ENCODE results near the gene ABCG2. TPM values are rescaled to one million over a fixed set of nuclear protein-coding genes. Genes with fewer than 3 reads are reported as not detected.
A peak's percentile ranks its signal among the peaks of the same experiment; 100 is the strongest.
"Not testable (repeated sequence)": the region's sequence is repeated elsewhere in the genome, so short reads cannot be mapped to it uniquely, and the experiment has no call there.

Gene ABCG2
- total RNA-seq, 2 donors from 2014 or later: 1.4 to 1.6 TPM

GRCh38 chr4:88172987-88173386 lies 14.5 kb upstream of the ABCG2 start:
- DNase-seq (no peak), ATAC-seq (no peak)
- intact Hi-C loops (cut with DNase I): no loop called here

- intact Hi-C loops (cut with DNase I): no loop called here
- no peak for ATAC-seq
- no peak for DNase-seq
These were observed 12.8 kb upstream of the ABCG2 start for GRCh38 chr4:88171206-88171605.

- intact Hi-C loops (cut with DNase I): loop anchor here in 1 of 2 donors (10.0 kb wide), 1 partner anchor 74 kb away; no protein-coding TSS in a partner anchor
- ATAC-seq: no peak
- no peak for DNase-seq
These were observed 10.9 kb upstream of the ABCG2 start for GRCh38 chr4:88169298-88169697.

GRCh38 chr4:88166608-88167007 lies 8.2 kb upstream of the ABCG2 start:
- no peak for ATAC-seq
- DNase-seq: no peak
- intact Hi-C loops (cut with DNase I): loop anchor here in 1 of 2 donors (10.0 kb wide), 1 partner anchor 72 kb away; no protein-coding TSS in a partner anchor

- intact Hi-C loops (cut with DNase I): loop anchor here in 1 of 2 donors (10.0 kb wide), 1 partner anchor 69 kb away; no protein-coding TSS in a partner anchor
- ATAC-seq (no peak), DNase-seq (no peak)
These were observed 4.9 kb upstream of the ABCG2 start for GRCh38 chr4:88163336-88163735.

- intact Hi-C loops (cut with DNase I): loop anchor here in 1 of 2 donors (10.0 kb wide), 1 partner anchor 68 kb away; no protein-coding TSS in a partner anchor
- ATAC-seq (no peak), DNase-seq (no peak)
These were observed 4.2 kb upstream of the ABCG2 start for GRCh38 chr4:88162626-88163025.

GRCh38 chr4:88159229-88159725 lies 838 bp upstream of the ABCG2 start:
- DNase-seq (no peak), ATAC-seq (peak; percentile 30 to 56)
- intact Hi-C loops (cut with DNase I): no loop called here

- intact Hi-C loops (cut with DNase I): no loop called here
- ATAC-seq: peak in 1 of 2 donors; percentile 53
- DNase-seq: no peak
These were observed 376 bp downstream of the ABCG2 start for GRCh38 chr4:88158038-88158488.

GRCh38 chr4:88152331-88152730 lies 6.1 kb downstream of the ABCG2 start:
- ATAC-seq; DNase-seq; intact Hi-C loops (cut with DNase I): not testable (repeated sequence)

GRCh38 chr4:88148560-88148959 lies 9.9 kb downstream of the ABCG2 start:
- intact Hi-C loops (cut with DNase I): no loop called here
- DNase-seq: no peak
- ATAC-seq: no peak

GRCh38 chr4:88147799-88148217 lies 10.6 kb downstream of the ABCG2 start:
- DNase-seq: no peak
- intact Hi-C loops (cut with DNase I): no loop called here
- no peak for ATAC-seq

- ATAC-seq: no peak
These were observed 11.5 kb downstream of the ABCG2 start for GRCh38 chr4:88146891-88147290.

GRCh38 chr4:88144866-88145300 lies 13.6 kb downstream of the ABCG2 start:
- ATAC-seq (no peak), DNase-seq (no peak)
- intact Hi-C loops (cut with DNase I): no loop called here

More at GRCh38 chr4:88146891-88147290, 11.5 kb downstream of the ABCG2 start:
- intact Hi-C loops (cut with DNase I): no loop called here
- DNase-seq: no peak

GRCh38 chr4:88144048-88144447 lies 14.4 kb downstream of the ABCG2 start:
- no peak for ATAC-seq
- DNase-seq: no peak
- intact Hi-C loops (cut with DNase I): no loop called here

GRCh38 chr4:88143504-88143903 lies 14.9 kb downstream of the ABCG2 start:
- ATAC-seq: peak in 1 of 2 donors; percentile 96
- DNase-seq: no peak
- intact Hi-C loops (cut with DNase I): no loop called here

GRCh38 chr4:88138561-88138960 lies 19.9 kb downstream of the ABCG2 start:
- DNase-seq: no peak
- intact Hi-C loops (cut with DNase I): no loop called here
- ATAC-seq: no peak

- no peak for DNase-seq
- intact Hi-C loops (cut with DNase I): no loop called here
- no peak for ATAC-seq
These were observed 21.3 kb downstream of the ABCG2 start for GRCh38 chr4:88137112-88137511.

GRCh38 chr4:88136249-88136648 lies 22.2 kb downstream of the ABCG2 start:
- DNase-seq (no peak), ATAC-seq (no peak)
- intact Hi-C loops (cut with DNase I): no loop called here

GRCh38 chr4:88135356-88135663 lies 23.1 kb downstream of the ABCG2 start:
- ATAC-seq: no peak
- intact Hi-C loops (cut with DNase I): no loop called here
- no peak for DNase-seq

GRCh38 chr4:88134536-88135355 lies 23.7 kb downstream of the ABCG2 start:
- ATAC-seq (no peak), DNase-seq (no peak)
- intact Hi-C loops (cut with DNase I): no loop called here

GRCh38 chr4:88134111-88134510 lies 24.3 kb downstream of the ABCG2 start:
- ATAC-seq: no peak
- no peak for DNase-seq
- intact Hi-C loops (cut with DNase I): no loop called here

Measured in left cardiac atrium (tissue), 4 donors.